HG03139 (cell line): ENCODE results near the gene SUSD1.
A peak's percentile ranks its signal among the peaks of the same experiment; 100 is the strongest.

Source experiments
- ATAC-seq: cut with Tn5 transposase; IDR thresholded peaks from one replicate; pipeline ENCODE4 v1.9.1; 2021; ENCODE audit not compliant: unreplicated experiment

The SUSD1 gene

DNA sequence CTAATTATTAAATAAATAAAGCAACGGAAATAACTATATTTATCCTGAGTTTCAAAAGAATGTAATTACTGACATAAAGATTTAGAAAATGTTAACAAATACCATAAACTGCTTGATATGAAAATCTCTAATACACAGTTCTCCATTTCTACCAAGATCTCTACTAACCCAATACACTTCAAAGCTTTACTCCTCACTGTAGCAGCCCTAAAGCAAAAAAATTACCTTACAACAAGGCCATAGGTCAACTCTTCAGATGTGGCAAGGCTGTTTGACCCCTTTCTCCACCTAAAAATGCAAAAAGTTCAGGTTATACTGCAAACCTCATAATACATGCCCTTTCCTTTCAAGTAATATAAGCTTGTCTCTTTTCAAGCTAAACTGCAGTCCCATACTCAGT is 181.8 kb downstream of the SUSD1 start:
- no peak for ATAC-seq

DNA sequence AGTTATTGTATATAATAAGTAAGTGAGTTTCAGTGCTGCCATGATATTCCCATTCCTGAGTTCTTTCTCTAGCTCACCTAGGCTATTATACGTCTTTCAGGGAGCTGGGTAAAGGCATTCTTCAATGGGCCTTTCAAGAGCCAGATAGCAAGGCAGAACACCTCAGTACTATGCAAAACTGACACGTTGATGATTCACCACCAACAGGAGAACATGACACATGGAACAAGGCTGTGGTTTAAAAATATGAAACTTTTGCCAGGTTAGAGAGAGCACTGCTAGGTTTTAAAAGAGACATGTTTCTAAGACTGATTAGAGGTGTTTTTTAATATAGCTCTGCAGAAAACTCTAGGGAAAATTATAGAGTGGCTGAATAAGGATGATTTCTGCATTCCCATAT is 182.6 kb downstream of the SUSD1 start:
- ATAC-seq, result peak; percentile 84

DNA sequence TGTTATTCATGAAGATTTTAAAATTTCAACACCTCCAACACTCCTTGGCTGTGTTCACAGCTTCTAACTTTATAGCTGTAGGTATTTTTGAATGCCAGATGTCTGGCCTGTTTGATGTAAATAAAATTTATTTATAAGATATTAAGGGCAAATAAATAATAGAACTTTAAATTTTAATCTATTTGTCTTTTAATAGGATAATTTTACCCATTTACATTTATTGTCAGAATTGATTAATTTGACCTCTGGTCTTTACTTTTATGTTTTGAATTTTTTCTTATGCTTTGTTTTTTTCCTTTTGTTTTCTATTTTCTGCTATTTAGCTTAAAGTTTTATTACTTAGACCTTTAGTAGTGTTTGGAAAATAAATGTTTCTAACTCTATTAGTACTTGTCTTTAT is 183.9 kb downstream of the SUSD1 start:
- ATAC-seq, result no peak
